ENCODE measurements around the gene OR2M3.
"Not testable (repeated sequence)": the region's sequence is repeated elsewhere in the genome, so short reads cannot be mapped to it uniquely, and the experiment has no call there.

- TF ChIP-seq, protein P1, sequence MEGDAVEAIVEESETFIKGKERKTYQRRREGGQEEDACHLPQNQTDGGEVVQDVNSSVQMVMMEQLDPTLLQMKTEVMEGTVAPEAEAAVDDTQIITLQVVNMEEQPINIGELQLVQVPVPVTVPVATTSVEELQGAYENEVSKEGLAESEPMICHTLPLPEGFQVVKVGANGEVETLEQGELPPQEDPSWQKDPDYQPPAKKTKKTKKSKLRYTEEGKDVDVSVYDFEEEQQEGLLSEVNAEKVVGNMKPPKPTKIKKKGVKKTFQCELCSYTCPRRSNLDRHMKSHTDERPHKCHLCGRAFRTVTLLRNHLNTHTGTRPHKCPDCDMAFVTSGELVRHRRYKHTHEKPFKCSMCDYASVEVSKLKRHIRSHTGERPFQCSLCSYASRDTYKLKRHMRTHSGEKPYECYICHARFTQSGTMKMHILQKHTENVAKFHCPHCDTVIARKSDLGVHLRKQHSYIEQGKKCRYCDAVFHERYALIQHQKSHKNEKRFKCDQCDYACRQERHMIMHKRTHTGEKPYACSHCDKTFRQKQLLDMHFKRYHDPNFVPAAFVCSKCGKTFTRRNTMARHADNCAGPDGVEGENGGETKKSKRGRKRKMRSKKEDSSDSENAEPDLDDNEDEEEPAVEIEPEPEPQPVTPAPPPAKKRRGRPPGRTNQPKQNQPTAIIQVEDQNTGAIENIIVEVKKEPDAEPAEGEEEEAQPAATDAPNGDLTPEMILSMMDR (conservative IDR thresholded peaks at IDR 0.05) = not testable (repeated sequence)
- TF ChIP-seq EZH2 (IDR thresholded peaks at IDR 0.05; ENCODE audit: low read depth) = not testable (repeated sequence)
Observed at GRCh38 chr1:248259309-248259708, 62.2 kb downstream of the OR2M3 start.
